GM18873 (cell line): ENCODE data around the gene TERB2.
"Not testable (repeated sequence)": the region's sequence is repeated elsewhere in the genome, so short reads cannot be mapped to it uniquely, and the experiment has no call there.

Source experiments
- ATAC-seq: cut with Tn5 transposase; IDR thresholded peaks from one replicate; pipeline ENCODE4 v1.9.1; 2021; ENCODE audit warnings: mild to moderate bottlenecking, moderate library complexity, moderate number of reproducible peaks; ENCODE audit not compliant: unreplicated experiment, low FRiP score

Gene TERB2, protein sequence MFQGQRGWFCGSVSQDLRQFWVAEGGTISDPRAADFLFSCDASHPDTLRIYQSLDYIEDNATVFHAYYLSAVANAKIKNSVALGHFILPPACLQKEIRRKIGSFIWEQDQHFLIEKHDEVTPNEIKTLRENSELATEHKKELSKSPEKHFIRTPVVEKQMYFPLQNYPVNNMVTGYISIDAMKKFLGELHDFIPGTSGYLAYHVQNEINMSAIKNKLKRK

DNA sequence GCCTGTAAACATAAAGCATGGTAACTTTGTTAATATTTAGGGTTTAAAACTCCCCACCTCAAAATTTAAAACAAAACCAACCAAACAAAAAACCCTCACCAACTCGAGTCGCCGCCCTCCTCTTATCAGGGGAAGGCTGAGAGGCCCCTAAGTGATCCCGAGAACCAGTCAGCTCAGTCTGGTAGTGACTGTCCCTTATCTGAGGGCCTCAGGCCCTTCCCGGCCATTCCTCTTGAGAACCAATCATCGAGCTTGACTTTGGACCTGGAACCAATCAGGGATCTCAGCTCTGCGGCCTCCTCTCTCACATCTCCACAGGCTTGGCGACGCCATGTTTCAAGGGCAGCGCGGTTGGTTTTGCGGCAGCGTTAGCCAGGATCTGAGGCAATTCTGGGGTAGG, at the start of gene TERB2:
Gene TERB2 (plus strand): TSS at position 300 of the 400 bp plus-strand sequence. CDS start 32 bp downstream, at position 332.
- ATAC-seq = no peak

DNA sequence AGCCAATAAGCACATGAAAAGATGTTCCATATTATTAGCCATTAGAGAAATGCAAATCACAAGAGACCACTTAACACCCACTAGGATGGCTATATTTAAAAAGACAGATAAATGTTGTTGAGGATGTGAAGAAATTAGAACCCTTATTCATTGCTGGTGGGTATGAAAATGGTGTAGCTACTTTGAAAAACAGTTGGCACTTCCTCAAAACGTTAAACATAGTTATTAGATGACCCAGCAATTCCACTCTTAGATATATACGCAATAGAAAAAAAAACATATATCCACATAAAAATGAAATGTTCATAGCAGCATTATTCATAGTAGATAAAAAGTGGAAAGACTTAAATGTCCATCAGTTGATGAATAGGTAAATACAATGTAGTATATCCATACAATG, 47.1 kb upstream of the TERB2 start:
- no peak for ATAC-seq

DNA sequence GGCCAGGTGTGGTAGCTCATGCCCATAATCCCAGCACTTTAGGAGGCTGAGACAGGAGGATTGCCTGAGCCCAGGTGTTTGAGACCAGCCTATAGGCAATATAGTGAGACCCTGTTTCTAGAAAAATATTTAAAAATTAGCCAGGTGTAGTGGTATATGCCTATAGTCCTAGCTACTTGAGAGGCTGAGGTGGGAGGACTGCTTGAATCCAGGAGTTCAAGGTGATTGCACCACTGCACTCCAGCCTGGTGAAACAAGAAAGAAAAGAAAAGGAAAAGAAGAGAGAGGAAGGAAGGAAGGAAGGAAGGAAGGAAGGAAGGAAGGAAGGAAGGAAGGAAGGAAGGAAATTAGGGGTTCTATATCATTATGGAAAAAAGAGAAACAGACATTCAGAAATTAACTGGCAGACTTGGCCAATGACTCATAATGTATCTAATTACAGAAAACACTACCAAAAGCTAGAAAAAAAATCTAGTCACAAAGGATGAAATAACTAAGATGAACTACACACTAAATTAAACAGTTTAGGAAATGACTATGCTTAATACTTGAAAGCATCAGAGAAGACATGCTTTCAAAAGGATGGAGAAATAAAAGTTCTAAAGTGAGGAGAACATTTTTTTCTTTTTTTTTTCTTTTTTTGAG, 45.4 kb upstream of the TERB2 start:
- no peak for ATAC-seq

DNA sequence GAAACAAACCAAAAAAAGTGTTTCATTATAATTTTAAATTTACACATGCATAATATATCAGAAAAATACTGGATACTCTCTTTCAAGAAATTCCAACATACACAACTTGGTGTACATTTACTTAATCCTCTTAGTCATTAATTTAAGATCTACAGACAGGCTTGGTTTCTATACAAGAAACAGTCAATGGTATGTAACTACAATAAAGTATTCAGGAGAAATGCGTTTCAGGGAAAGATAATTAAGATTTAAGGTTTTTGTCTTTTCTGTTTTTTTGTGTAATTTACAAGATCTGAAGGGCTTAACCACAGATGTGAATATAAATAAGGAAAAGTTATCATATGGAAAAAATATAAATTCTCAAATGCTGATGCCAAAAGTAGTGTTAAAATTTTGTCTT, 44.3 kb upstream of the TERB2 start:
- ATAC-seq = not testable (repeated sequence)

DNA sequence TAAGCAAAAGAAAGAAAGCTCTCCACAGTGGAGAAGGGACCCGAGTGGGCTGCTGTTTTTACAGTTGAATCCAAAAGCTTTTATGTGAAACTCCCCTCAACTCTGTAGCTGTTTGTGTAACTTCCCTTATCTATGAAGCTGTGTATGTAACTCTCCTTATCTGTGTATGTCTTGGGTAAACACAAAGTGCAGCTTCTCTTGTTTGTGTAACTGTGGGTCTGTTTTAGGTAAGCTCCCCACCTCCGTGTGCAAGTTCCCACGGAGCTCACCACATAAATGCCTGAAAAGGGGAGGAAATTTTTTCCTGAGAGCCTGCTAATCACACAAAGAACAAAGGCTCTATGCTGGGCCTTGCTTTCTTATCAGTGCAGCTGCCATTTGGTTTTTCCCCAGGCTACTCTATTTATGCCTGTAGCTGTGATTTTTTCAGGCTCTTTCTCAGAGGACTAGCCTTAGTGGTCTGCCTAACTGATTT, 43.5 kb upstream of the TERB2 start:
- not testable (repeated sequence) for ATAC-seq

DNA sequence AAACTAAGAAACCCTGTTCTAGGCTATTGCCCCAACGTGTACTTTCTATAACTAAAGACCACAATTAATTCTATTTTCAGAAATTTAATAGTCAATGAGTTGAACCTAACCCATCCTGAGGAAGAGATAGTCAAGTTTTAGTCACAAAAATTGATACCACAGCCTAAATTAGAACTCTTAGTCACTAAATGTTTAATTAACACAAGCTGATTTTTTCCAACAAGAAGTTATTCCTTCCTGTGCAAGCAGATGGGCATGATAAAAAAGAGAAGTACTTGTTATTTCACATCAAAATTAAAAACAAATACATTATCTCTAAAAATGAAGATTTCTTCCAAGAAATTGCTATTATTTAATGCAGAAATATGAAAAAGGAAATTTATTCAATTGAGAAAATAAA, 38.4 kb upstream of the TERB2 start:
- ATAC-seq = no peak

DNA sequence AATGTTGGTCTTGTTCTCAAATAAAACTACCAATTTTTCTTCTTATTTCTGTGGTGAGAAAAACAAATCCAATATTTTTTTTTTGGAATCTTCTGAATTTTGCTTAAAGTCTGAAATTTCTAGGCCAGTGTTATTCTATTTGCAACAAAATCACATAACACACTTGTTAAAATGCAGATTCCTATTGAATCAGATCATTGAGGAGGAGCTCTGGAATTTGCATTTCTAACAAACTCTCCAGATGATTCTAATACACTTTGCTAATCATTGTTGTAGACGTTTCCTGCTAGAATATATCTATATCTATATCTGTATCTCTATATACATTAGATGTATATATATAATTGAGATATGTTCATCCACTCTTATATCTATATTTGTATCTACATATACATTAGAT, 27.8 kb upstream of the TERB2 start:
- not testable (repeated sequence) for ATAC-seq

DNA sequence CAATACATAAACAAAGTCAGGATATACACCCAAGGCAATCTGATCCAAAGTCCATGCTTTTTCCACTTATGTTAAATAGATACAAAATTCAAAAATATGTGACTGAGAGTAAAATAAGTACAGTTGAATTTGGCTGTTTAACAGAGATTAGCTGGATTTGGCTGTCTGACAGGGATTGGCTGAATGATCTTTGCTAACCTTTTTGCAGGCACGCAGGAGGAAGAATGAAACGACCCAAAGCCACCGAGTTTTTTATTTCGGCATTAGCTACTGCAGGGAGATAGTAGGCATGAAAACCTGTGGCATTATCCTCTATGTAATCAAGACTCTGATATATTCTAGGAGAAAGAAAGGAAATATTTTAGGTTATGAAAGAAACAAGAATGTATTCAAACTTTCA, 26.2 kb upstream of the TERB2 start:
- ATAC-seq = not testable (repeated sequence)

DNA sequence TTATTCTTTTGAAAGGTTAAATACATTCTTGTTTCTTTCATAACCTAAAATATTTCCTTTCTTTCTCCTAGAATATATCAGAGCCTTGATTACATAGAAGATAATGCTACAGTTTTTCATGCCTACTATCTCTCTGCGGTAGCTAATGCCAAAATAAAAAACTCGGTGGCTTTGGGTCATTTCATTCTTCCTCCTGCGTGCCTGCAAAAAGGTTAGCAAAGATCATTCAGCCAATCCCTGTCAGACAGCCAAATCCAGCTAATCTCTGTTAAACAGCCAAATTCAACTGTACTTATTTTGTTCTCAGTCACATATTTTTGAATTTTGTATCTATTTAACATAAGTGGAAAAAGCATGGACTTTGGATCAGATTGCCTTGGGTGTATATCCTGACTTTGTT, 1.8 kb downstream of the TERB2 start:
- ATAC-seq = not testable (repeated sequence)

DNA sequence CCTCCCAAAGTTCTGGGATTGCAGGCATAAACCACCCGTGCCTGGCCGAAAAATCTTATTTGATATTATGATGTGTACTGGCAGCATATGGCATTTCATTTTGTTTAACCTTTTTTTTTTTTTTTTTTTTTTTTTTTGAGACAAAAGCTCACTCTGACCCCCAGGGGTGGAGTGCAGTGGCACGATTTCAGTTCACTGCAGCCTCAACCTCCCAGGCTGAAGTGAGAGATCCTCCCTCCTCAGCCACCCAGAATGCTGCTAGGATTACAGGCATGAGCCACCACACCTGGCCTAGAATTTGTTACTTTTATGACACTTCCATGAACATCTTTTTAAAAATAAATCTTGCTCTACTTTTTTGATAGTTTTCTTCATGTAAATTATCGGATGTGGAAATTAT, 12.0 kb downstream of the TERB2 start:
- no peak for ATAC-seq

DNA sequence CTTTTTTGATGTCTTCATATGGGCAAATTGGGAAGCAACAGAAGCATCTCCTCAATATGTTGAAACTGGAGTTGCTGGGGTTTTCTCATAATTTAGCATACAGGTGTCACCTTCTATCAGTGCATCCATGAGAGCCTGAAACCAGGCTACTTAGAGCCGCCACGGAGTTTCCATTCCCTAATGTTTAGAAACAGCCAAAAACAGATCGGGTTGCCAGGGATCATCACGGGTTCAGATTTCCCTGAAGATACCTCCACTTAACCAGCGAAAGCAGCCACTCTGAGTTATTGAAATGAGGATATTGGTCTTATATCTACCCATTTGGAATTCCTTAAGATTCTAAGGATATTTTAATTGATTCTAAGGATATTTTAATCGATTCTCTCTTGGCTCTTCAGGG, 14.5 kb downstream of the TERB2 start:
- no peak for ATAC-seq

DNA sequence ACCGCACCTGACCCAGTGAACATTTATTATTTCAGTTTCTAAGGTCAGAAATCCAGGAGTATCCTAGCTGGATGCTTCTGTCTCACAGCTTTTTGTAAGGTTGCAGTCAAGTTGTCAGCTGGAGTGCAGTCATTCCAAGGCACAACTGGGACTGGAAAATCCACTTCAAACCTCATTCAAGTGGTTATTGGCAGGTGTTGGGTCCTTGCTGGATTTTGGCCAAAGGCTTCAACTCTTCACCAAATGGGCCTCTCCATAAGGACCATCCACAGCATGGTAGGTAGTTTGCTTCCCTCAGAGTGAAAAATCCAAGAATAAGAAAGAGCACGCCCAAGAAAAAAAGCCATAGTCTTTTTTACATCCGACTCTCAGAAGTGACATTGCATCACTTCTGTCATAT, 19.7 kb downstream of the TERB2 start:
- ATAC-seq = not testable (repeated sequence)

DNA sequence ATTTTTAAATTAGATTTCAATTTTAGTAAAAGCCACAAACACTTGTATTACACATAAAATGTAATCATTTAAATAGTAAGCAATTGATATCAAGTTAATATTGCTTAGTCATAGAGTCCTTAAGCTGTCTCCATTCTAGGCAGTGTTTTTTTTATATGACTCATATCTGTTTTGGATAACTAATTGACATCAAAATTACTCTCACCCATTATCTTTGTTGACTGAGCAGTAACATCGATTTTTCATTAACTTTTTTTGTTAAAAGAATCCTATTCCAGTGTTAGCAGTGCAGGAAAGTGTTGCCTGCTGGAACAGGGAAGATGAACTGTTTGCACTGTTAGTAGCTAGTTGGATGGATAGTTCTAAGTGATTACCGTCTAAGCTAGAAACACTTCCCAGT, 21.3 kb downstream of the TERB2 start:
- not testable (repeated sequence) for ATAC-seq

DNA sequence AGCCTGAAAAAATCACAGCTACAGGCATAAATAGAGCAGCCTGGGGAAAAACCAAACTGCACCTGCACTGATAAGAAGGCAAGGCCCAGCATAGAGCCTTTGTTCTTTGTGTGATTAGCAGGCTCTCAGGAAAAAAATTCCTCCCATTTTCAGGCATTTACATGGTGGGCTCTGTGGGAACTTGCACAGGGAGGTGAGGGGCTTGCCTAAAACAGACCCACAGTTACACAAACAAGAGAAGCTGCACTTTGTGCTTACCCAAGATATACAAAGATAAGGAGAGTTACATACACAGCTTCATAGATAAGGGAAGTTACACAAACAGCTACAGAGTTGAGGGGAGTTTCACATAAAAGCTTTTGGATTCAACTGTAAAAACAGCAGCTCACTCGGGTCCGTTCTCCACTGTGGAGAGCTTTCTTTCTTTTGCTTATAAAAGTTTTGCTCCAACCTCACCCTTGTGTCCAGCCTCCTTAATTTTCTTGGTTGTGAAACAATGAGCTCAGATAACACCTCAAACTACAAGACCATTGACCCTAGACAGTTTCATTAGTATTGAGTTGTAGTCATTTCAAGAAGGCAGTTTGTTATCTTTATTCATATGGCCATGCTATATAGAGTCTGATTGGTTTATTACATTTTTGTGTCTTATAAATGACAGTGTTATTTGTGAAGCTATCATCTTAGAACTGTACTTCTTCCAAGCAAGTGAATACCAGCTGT, 23.3 kb downstream of the TERB2 start:
- not testable (repeated sequence) for ATAC-seq

DNA sequence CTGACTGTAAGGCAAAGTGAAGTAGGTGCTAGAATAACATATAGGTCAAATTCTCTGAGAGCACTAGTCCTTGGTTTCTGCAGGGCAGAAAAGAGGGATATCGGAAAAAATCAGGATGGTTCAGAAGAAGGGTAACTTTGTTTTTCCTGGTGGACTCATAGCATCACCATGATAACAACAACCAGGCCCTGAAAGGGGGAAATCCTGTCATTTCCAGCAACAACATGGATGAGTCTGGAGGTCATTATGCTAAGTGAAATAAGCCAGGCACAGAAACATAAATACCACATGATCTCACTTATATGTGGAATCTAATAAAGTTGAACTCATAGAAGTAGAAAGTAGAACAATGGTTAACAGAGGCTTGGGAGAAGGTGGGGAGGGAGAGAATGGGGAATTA, 27.7 kb downstream of the TERB2 start:
- ATAC-seq = not testable (repeated sequence)

DNA sequence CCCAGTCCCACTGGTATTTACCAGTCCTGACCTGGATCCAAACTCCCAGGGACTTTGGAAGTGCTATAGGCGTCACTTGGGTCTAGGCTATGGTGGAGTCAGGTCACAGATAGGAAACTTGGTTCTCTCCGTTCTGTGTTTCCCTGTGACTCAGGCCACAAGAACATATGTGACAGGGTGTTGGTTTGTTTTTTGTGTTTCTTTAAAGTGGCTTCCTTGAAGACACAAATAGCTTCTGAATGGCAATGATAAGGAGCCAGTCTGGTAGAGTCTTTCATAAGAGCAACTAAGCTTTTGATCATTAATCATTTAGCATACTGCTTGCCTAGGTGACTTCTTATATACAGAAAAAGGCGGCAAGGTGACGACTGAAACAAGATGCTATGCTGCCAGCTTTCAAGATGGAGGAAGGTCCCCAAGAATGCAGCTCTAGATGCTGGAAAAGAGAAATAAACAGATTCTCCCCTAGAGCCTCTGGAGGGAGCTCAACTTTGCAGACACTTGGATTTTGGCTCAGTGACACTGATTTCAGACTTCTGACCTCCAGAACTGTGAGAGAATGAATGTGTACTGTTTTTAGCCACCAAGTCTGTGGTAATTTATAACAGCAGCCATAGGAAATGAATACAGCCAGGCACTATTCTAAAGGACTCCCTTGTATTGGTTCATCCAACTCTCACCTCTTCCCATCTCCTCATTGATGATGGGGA, 30.0 kb downstream of the TERB2 start:
- ATAC-seq = not testable (repeated sequence)

DNA sequence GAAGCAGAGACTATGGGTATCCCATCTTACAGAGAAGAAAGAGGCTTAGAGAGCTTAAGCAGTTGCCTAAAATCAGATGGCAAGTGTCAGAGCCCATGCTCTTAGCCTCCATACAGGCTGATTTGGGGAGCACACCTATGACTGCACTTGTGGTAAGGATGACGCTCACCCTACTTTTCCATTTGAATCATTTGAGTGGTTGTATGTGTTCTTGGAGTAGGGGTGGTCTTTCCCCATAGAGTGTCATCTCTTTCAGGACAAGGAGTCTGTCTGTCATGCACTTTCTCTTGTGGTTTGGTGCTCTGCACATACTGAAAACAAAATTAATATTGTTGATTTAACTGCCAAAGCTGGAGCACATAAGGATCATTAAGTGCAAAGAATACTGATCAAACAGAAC, 31.2 kb downstream of the TERB2 start:
- not testable (repeated sequence) for ATAC-seq

DNA sequence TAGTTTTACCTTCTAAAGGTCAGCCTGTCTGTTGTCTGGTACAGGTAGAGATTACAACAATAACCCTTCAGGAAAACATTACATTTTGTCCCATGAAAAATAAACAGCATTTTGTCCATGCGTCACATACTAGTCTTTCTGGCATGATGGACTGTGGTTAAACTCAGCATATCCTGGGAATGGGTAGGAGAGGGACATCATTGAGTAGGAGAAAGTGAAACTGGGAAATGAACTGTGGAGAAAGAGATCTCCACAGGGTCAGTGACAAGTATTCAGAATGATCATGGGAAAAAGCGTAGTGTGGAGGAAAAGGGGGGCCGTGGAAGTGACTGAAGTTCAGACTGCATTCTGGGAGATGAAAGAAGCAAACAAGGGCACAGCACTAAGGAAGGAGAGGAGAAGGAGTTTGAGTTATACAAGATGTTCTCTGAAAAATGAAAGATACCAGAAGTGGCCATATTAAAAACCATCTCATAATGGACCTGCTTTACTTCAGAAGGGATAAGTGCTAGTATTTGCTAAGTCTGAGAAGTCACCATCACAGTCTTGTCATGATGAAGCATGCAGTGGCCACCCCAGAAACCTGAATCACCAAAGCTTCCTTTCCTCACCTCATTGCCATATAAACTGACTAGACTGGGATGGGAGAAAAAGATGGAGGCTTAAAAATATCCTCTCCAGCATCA, 31.8 kb downstream of the TERB2 start:
- not testable (repeated sequence) for ATAC-seq

DNA sequence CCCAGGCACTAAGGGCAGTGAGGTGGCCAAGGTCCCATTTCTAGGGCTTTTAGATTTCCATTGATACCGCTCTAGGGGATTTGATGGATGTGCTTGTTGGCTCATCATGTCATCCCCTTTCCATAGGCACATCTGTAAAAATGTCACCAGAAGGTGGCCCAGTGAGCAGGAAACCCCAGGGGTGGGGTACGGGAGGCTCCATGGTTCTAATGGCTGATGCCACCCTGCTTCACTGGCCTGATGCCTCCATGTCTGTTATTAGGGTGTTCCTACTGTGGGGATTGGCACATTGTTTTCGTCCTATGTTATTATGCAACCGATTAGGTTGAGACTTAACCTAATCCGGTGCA, 32.4 kb downstream of the TERB2 start:
- ATAC-seq = not testable (repeated sequence)

DNA sequence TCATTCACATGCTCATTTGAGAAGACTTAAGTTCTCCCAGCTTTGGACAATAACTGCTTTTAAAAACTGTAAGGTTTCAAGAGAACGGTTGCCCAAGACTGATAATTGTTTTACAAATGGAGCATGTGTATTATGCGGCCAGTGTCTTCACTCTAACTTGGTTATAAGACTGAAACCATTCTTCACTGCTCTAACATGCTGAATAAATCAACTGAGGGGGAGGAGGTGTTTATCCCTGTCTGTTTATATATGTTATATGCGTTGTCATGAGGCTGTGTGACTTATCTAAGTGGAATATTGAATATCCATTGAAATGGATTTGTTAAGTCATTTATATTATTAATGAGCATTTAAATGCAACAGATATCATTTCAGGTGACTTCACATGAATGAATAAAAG, 41.1 kb downstream of the TERB2 start:
- ATAC-seq = not testable (repeated sequence)
